Stomach (tissue), 9 donors: ENCODE results near the gene OVCH1. TPM values are rescaled to one million over a fixed set of nuclear protein-coding genes. Genes with fewer than 3 reads are reported as not detected.

ENCODE experiments used
- DNase-seq, 2 donors: peaks; one replicate each; pipeline versions ENCODE4 v3.0.0 to v3.0.0-alpha.2; 2013 to 2019
- H3K27ac ChIP-seq, 5 donors: fragments of 200-600 bp in 4 of 5; sonication (generic) in 4 of 5; one replicate each; pipeline ENCODE4 v1.5.1; 2013 to 2019; ENCODE audit warnings: mild to moderate bottlenecking in 1 of 5, moderate library complexity in 1 of 5
- H3K27me3 ChIP-seq, 3 donors: fragments of 200-600 bp; sonication (generic); one replicate each; pipeline ENCODE4 v1.5.1; 2017 to 2019; ENCODE audit warnings: mixed run types in 1 of 3
- H3K36me3 ChIP-seq, 4 donors: fragments of 200-600 bp; sonication (generic); 1 replicate in 3 of 4; 2 replicates in 1 of 4; pipeline ENCODE4 v1.5.1; 2016 to 2019
- H3K4me1 ChIP-seq, 4 donors: fragments of 200-600 bp; sonication (generic); one replicate each; pipeline ENCODE4 v1.5.1; 2016 to 2019
- H3K4me3 ChIP-seq, 4 donors: fragments of 200-600 bp; sonication (generic) in 3 of 4; one replicate each; pipeline ENCODE4 v1.5.1; 2016 to 2019; ENCODE audit warnings: mild to moderate bottlenecking in 1 of 4
- H3K9me3 ChIP-seq, 4 donors: fragments of 200-600 bp; sonication (generic); one replicate each; pipeline ENCODE4 v1.5.1; 2016 to 2019
- CTCF ChIP-seq, 7 experiments: fragments of 450-650 bp in 4 of 7; fragments of 200-600 bp in 3 of 7; sonication (generic) in 3 of 7; IDR thresholded peaks; one replicate each; pipeline ENCODE4 v1.5.1; 2016 to 2019; ENCODE audit warnings: antibody characterized with exemption in 7 of 7, control low read depth in 2 of 7, mild to moderate bottlenecking in 1 of 7
- EP300 ChIP-seq: sonication (generic); formaldehyde crosslinking; IDR thresholded peaks from one replicate; pipeline ENCODE4 v1.6.1; 2017; ENCODE audit warnings: antibody characterized with exemption
- POLR2A ChIP-seq, 4 donors: fragments of 450-650 bp; IDR thresholded peaks; one replicate each; pipeline ENCODE4 v1.6.1; 2016; ENCODE audit warnings: antibody characterized with exemption in 4 of 4, control low read depth in 2 of 4, mild to moderate bottlenecking in 1 of 4, moderate library complexity in 1 of 4
- POLR2AphosphoS5 ChIP-seq, 3 donors: sonication (generic); formaldehyde crosslinking; IDR thresholded peaks; one replicate each; pipeline ENCODE4 v1.6.1; 2016; ENCODE audit warnings: antibody characterized with exemption in 3 of 3
- WGBS, 5 donors: extraction: QIAGEN DNeasy Blood & Tissue Kit in 3 of 5; methylation state at CpG; one replicate each; pipeline versions ENCODE4 v1.1.5 to v1.1.7; 2013 to 2018; 5-methylcytosine and 5-hydroxymethylcytosine counted together
- intact Hi-C: fragments of 100-400 bp; cut with DNase I; formaldehyde crosslinking; loops from one replicate; pipeline ENCODE4 v1.15.1; 2023; ENCODE audit warnings: low total_unique reads
- polyA plus RNA-seq, 3 donors: library from polyadenylated mRNA; stranded (reverse); fragments of 200-250 nt; gene quantifications; one replicate each; pipeline ENCODE4 v1.2.3, GENCODE V29; 2013
- total RNA-seq, 5 donors: library from RNA; depleted of rRNA; stranded (reverse); fragments of >200 nt; gene quantifications; one replicate each; pipeline versions ENCODE4 v1.1.0 to v1.2.3, GENCODE V29; 2014 to 2016
- donor health status: healthy with polysubstance abuse.
- donor health status: Bipolar disorder and iron deficiency.
- donor health status: healthy.

OVCH1 gene
- total and polyA plus RNA-seq, 8 donors, result 0.18 TPM; not detected in 6

- WGBS, 5 donors, result 34 to 69% (median 58%) methylated on average over 4 of the region's 4 CpGs
- no peak for DNase-seq
- Histone ChIP-seq H3K27me3 (no peaks in the 10 kb centered on the region), H3K4me1 (no peaks in the 10 kb centered on the region), H3K27ac (no peak overlapping the region), H3K36me3 (peaks cover 0 to 6% (median 0%) of the 10 kb centered on the region in 4 donors), H3K4me3 (no peak overlapping the region), H3K9me3 (no peaks in the 10 kb centered on the region)
- TF ChIP-seq EP300 (no peak), POLR2A (IDR thresholded peaks at IDR 0.05) (no peak), POLR2AphosphoS5 (IDR thresholded peaks at IDR 0.05) (no peak), CTCF (IDR thresholded peaks at IDR 0.05) (no peak)
- intact Hi-C loops, result no loop called here
Measured at GRCh38 chr12:29533815-29534489, 36.5 kb upstream of the OVCH1 start.

GRCh38 chr12:29531471-29531870, 34.0 kb upstream of the OVCH1 start:
- TF ChIP-seq POLR2A (IDR thresholded peaks at IDR 0.05) (no peak), EP300 (no peak), POLR2AphosphoS5 (IDR thresholded peaks at IDR 0.05) (no peak), CTCF (IDR thresholded peaks at IDR 0.05) (no peak)
- Histone ChIP-seq H3K4me3 (no peak overlapping the region), H3K27ac (no peak overlapping the region), H3K4me1 (no peaks in the 10 kb centered on the region), H3K9me3 (no peaks in the 10 kb centered on the region), H3K36me3 (peaks cover 0 to 6% (median 0%) of the 10 kb centered on the region in 4 donors), H3K27me3 (no peaks in the 10 kb centered on the region)
- 19 to 39% (median 26%) methylated on average over 1 of the region's 1 CpG for WGBS, 5 donors
- DNase-seq, result no peak
- intact Hi-C loops, result no loop called here

GRCh38 chr12:29530436-29530835, 33.0 kb upstream of the OVCH1 start:
- Histone ChIP-seq H3K4me1 (no peaks in the 10 kb centered on the region), H3K27ac (no peak overlapping the region), H3K27me3 (no peaks in the 10 kb centered on the region), H3K36me3 (peaks cover 0 to 2% (median 0%) of the 10 kb centered on the region in 4 donors), H3K9me3 (no peaks in the 10 kb centered on the region), H3K4me3 (no peak overlapping the region)
- intact Hi-C loops, result no loop called here
- WGBS, 5 donors, result 79 to 85% (median 84%) methylated on average over 4 of the region's 4 CpGs
- DNase-seq, result no peak
- no peak for TF ChIP-seq CTCF (IDR thresholded peaks at IDR 0.05)
- TF ChIP-seq EP300, result no peak
- TF ChIP-seq POLR2A (IDR thresholded peaks at IDR 0.05), result no peak
- TF ChIP-seq POLR2AphosphoS5 (IDR thresholded peaks at IDR 0.05), result no peak

- intact Hi-C loops, result loop anchor here (10.0 kb wide), 1 partner anchor 1277 kb away; no protein-coding TSS in a partner anchor
- no peak for DNase-seq
- H3K27me3 ChIP-seq, result no peaks in the 10 kb centered on the region
- TF ChIP-seq POLR2A (IDR thresholded peaks at IDR 0.05) (no peak), CTCF (IDR thresholded peaks at IDR 0.05) (no peak), EP300 (no peak), POLR2AphosphoS5 (IDR thresholded peaks at IDR 0.05) (no peak)
- no peaks in the 10 kb centered on the region for H3K4me1 ChIP-seq
- no peak overlapping the region for H3K27ac ChIP-seq
- no peaks in the 10 kb centered on the region for H3K36me3 ChIP-seq
- H3K4me3 ChIP-seq, result no peak overlapping the region
- no peaks in the 10 kb centered on the region for H3K9me3 ChIP-seq
- WGBS, 5 donors, result 73 to 84% (median 78%) methylated on average over 4 of the region's 4 CpGs
Measured at GRCh38 chr12:29528161-29528560, 30.7 kb upstream of the OVCH1 start.
